HuH-7 (cell line): Measurements from ENCODE around the gene TLE1.
"Not testable (repeated sequence)": the region's sequence is repeated elsewhere in the genome, so short reads cannot be mapped to it uniquely, and the experiment has no call there.

Experiments used
- DNase-seq: peaks from one replicate; pipeline ENCODE4 v3.0.0; 2011; ENCODE audit warnings: low spot score

Gene TLE1

DNA sequence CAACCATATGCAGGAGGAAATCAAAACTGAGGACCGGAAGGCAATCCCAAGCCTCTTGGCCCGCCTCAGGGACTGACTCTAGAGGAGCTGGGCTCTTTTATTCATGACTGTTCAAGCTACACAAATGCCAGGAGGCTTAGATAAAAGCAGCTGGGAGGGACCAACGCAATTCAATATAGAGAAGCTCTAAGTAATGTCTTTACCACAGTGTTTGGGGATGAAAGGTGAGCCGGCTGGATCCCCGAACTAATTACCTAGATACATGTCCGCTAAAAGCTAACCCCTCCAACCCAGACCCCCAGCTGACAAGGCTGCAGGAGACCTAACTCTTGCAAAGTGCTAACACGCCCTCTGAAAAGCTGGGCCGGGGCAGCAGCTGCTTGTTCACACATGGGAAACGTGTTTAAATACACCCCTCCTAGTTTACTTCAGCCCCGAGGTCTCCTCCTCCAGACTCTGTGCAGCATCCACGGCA is 67.5 kb downstream of the TLE1 start:
- DNase-seq = no peak

DNA sequence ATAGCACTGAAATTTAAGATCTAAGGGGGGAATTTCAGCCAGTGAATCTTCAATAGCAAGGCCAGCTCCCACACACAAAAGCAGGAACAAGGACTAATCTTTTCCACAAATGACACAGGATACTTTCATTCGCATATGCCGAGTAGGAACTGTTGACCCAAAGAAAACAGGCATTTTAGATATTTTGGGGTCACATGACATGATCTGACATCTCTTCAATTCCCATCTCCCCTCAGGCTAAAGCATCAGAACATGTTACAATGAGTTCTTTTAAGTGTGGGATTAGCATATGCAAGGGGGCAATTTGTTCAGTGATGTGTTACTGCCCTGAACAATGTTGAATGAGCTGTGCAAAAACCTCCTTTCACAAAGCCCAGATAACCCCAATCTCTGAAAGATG is 68.2 kb downstream of the TLE1 start:
- no peak for DNase-seq

DNA sequence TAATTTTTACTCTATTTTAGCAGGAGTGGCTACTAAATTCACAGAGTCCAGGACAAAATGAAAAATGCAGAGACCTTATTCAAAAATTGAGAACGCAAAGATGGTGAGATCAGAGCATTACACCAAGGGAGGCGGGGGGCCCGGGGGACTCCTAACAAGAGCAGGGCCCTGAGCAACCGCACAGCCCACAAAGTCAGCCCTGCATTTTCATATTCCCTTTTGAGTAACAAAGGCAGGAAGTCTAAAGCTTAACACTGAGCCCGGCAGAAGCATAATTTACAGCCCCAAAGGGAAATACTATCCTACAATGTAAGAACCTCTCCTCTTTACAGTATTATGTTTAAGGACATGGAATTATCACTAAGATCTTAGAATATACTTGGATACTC is 69.4 kb downstream of the TLE1 start:
- no peak for DNase-seq

DNA sequence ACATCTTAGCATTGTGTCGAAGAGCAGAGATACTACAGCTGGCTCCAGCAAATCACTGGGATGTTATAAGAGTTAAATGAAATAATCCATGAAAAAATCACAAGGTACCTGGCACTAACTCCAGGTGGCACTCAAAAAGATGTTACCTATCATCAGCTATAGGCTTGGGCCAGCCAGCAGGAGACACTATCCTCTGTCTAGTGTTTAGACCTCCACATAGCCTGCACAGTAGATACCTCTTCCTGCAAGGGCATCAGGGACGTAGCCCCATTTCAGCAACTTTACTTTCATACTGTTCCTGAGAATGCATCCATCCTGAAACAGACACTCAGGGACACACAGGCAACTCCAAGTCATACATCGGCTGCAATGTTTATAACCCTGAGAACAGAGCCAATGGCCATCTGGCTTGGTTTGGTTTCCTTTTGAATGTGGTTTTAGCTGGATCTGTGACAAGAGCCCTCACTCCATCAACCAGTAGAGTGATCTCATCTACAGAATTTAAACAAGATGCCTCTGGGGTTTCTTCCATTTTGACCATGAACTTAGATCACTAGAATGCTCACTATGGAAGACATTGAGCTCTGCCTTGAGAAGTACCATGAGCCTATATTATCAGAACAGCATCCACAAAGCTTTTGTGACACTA is 69.9 kb downstream of the TLE1 start:
- no peak for DNase-seq

DNA sequence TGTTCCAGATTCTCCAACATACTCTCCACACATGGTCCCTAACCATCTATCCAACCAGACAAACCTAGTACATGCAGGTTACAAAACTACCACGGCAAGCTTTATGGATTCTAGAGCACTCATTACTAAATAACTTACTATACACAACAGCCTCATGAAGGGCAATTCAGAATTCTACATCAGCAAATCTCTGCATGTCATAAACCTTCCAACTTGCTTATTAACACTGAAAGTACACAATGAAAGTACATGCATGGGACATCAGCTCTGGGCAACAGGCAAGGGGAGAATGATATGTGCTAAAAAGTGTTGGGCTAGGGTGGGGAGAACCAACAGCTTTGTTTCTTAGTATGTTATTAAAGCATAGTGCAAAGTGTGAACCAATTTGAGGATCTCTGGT is 70.4 kb downstream of the TLE1 start:
- DNase-seq = no peak

DNA sequence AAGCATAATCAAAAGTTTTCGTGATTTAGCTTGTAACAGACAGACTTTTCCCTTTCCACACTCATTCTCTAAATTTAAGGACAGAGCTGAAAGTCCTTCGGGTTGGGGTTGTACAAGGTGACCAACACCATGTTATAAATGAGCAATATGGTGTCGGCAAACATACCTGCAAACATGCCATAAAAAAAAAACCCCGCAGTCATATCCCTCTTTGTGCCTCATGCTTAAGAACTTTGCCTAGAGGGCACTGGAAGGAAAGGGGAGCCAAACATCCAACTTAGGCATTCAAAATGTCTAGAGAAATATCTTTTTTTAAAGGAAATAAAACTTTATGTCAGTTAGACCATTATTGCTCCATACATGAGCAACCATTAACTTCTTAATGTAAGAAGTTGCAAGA is 73.2 kb downstream of the TLE1 start:
- DNase-seq = no peak

DNA sequence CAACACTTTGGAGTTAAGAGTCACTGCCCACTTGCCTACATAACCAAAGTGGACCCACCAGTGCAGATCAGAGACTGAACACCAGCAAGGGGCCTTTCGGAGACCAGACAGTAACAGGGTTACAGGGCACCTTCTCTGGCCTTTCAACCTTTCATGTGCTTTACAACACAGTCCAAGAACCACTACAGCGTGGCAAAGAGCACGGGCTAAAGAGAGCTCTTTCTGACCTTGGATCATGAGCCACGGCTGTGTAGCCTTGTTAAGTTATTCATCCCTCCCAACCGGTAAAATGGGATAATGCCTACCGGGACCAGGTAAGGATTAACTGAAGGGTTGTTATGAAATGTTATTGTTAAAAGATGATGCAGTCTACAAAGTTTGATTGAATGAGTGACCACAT is 75.0 kb downstream of the TLE1 start:
- DNase-seq = no peak

DNA sequence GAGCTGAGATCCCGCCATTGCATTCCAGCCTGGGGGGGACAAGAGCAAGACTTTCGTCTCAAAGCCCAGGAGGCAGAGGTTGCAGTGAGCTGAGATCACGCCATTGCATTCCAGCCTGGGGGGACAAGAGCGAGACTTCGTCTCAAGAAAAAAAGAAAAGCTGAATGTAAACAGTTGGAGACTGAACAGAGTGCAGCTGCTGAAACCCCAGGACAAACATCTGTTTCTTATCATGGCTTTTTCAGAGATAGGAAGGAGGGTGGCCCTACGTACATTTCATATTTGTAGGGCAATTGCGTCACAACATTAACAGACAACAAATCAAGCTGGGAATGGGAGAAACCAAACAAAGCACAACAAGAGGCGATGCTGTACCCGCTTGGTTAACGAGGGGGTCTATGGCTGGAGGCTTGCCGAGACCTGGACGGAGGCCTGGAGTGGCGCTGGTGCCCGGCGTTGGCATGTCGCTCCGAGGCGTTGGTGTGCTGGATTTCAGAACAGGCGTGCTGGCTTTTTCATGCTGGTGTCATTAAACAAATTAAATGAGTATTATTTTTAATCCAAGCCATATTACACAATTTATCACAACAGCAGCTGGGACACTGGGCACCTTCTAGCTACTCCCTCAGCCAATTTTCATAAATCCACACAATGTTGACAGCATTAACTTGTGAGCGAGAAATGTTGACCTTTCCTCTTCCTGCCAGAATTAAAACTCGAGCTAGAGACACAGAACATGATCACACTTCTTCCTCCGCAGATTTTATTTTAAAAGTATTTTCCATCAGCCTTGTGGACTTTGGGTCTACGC is 76.1 kb downstream of the TLE1 start:
- no peak for DNase-seq

DNA sequence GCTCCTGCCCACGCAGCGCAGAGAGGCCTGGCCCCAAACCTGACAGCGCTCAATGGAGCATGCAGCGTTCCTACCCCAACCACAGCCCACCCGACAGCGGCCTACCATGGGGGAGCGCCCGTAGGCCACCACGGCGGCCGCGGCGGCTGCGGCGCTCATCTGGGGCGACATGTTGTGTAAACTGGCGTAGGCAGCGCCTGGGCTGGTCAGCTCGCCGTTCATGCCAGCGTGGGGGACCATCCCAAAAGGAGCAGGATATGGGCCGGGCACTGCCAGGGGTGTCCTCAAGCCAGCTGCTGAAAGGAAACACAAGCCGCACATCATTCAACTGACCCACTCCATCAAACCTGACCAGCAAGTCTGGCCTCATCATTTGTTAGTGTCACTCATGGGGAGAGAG is 77.7 kb downstream of the TLE1 start:
- DNase-seq = no peak

DNA sequence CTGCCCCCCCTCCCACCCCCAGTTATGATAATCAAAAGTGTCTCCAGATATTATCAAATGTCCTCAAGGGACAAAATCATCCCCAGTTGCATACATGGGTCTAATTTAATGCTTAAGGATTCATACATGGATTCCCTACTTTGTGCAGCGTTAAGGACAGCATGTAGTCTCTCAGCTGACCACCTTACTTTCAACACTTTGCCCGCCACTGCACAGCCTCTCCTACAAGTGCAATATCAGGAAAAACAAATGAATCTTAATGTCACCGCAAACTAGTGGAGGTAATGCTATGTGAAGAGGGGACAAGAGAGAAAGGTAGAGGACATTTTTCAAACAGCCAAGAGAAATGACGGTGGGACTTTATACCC is 78.6 kb downstream of the TLE1 start:
- no peak for DNase-seq

DNA sequence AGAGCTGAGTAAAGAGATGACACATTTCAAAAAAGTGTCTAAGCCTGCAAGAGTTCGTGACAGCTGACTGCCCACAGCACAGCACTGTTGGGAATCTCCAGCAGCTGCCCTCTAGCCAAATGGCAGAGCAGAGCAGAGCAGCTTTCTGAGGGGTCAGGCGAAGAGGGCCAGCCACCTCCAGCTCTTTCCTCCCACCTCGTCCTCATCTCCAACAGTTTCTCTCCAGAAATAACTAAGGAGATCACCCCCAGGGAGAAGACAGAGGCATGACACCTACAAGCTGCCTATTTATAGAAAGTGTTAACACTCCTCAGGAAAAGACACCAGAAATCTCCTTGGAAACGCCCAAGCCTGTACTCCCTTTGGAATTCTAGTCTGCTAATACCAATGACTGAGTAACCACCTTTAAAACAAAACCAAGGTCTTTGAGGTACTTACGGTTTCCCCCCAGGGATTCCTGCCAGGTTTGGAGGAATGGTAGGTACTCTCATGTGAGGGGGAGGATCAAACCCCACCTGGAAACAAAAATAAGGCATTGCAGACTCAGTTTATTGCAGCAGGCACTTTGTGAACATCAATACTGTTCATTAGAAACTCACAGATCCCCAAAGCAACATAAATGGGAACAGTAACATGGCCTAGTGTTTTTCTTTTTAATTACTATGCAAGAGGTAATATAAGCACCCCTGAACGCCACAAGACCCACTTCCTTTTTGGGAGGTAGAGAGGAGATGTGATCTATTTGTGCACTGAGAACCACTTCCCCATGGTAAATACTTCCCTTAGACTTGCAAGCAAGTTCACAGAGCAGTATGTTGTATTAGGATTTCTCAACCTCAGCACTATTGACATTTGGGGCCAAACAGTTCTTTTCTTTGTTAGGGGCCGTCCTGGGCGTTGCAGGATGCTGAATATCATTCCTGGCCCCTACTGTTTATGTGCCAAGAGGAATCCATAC is 79.3 kb downstream of the TLE1 start:
- peak; percentile 66 for DNase-seq

DNA sequence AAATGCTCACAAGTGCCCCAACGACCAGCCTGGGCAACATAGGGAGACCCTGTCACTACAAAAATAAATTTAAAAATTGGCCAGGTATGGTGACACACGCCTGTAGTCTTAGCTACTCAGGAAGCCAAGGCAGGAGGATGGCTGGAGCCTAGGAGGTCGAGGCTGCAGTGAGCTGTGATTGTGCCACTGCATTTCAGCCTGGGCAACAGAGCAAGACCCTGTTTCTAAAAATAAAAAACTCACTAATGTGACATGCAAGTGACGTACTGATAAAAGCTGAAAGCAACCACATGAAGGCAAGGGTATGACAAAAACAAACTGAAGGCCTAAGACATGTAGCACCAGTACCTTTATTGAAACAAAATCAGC is 81.1 kb downstream of the TLE1 start:
- DNase-seq = no peak

DNA sequence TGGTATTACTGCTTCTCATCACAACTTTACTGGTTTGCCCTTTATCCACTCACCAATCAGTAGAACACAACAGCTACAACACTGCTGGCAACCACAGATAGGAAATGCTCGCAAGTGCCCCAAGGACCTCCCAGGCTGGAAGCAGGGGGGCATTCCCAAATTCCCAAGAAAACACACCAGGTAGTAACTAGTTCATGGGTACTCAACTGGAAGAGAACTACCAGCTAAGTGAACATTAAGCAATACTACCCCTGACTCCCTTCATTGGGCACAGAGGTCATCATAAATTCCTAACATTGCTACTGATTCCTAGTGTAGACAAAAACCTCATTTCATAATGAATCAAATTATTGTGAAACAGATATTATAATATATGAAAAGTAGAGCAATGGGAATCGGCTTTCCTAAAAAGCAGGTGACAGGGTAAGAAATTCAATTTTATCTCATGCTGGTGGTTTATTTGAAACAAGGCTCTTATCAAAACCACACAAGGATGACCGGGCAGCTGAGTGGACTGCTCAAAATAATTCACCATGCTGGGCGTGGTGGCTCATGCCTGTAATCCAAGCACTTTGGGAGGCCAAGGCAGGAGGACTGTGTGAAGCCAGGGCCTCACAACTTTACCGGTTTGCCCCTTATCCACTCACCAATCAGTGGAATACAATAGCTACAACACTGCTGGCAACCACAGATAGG is 81.6 kb downstream of the TLE1 start:
- DNase-seq = peak; percentile 44

DNA sequence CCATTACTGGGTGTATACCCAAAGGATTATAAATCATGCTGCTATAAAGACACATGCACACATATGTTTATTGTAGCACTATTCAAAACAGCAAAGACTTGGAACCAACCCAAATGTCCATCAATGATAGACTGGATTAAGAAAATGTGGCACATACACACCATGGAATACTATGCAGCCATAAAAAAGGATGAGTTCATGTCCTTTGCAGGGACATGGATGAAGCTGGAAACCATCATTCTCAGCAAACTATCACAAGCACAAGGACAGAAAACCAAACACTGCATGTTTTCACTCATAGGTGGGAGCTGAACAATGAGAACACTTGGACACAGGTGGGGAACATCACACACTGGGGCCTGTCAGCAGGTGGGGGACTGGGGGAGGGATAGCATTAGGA is 83.1 kb downstream of the TLE1 start:
- DNase-seq = not testable (repeated sequence)

DNA sequence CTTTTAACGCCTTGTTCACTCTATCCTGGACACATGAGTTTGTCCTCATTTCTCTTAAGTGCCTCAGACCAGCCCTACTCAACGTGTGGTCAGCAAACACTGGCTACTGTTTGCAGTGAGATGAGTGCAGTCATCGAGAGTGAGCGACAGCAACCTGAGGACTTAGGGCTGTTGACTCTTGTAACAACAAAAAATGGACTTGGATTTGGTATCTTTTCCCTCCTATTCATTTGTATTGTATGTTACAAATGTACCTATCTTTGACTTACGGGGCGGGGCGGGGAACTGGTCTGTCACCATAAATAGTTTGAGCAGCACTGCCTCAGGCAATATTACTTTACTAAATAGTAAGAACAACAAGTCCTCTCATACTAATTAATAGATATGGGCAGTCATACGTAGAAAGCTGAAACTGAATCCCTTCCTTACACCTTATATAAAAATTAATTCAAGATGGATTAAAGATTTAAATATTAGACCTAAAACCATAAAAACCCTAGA is 84.1 kb downstream of the TLE1 start:
- peak; percentile 47 for DNase-seq

DNA sequence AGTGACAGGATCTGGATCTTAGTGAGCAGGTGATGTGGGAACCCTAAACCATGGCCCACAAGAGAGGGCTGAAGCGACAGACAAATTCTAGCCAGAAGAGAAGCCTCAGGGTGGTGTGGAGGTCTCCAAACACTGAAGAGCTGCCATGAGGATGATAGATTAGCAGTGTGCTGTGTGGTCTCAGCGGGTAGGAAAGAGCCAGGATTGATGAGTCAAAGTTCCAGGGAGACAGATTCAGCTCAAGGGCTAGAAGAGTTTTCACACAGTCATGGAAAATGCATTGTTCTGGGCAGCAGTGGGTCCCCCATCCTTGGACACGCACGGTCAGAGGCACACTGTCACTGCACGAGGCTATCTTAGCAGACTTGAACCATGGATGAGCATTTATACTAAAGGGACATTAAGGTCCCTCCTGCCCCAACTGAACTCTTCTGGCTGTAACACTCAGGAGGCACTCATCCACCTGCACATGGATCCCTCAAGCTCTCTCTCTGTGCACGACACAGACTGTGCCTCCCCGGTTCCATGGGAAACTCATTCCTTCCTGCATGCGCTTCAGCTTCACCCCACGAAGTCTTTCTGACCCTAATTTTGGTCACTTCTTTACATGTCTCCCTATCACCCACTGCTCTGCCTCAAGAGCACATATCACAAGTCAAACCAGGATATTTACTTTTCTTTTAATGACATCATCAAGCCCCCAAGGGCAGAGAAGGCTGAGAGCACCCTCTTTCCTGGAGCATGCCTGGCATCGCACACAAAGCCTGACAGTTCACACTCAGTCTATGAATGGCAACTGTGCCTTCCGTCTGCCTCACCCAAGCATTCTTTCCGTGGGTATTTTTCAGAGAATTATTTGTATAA is 84.8 kb downstream of the TLE1 start:
- DNase-seq = no peak

DNA sequence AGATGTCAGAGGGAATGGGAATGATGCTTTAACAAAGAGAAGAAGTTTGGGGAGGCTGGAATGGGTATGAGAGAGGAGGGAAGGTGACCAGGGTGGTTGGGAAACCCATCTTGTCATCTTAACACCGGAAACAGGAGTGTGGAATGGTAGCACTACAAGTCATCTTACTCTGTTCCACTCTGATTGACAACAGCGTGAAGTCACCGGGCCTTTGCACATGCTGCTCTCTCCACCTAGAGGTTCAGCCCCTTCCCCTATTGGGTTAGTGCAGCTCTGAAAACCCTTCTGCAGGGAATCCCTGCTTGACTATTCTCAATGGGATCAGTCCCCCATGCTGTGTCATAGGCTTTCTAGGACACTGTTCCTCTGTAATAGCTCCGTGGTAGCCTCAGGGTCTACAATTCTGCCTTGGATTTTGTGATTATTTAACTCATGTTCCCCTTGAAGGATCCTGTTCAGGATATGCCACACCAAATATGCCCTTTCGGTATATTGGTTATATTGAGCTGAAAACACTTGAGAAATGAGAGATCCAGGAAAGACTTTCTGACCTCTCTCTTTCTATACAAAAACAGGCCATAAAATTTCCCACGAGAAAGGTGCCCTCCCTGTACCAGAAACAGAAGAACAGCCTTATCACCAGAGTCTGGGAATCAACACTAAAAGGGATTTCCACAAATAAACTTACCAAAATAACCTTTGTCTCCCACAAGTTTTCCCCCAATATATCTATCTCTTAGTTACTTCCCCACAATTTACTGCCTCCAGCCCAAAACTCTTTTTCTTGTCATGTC is 86.3 kb downstream of the TLE1 start:
- DNase-seq = no peak

DNA sequence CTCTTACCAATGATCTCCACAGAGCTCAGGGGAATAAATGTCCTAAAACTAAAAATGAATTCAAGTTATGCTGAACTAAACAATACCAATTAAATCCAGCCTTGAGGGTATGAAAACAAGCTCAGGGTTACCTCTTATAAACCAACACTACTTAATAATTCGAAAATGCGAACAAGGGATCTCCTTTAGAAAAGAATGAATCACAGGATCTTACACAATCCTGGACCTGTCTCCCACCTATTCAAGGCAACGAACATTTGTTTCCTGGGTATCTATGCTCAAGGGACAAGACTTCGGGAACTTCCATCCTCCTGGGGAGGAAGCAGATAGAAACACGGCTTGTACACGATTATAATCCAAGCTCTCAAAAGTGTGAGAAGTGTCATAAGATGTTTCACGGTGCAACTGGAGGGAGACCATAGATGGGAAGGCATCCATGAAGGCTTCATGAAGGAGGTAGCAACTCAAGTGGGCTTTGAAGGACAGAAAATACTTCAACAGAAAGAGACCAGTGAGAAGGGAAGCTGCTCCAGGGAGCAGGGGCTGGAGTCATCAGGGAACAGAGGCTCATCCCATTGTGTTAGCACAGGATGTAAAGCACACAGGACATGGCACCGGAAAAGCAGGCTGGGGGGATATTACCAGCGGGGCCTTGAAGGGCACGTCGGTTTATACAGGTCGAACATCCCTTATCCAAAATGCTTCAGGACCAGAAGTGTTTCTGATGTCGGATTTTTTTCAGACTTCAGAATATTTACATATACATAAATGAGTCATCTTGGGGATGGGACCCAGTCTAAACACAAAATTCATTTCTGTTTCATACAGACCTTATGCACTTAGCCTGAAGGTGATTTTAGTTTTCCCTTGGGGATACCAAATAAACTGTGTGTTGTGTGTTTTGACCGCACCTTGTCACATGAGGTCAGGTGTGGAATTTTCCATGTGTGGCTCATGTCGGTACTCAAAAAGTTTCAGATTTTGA is 87.4 kb downstream of the TLE1 start:
- no peak for DNase-seq

DNA sequence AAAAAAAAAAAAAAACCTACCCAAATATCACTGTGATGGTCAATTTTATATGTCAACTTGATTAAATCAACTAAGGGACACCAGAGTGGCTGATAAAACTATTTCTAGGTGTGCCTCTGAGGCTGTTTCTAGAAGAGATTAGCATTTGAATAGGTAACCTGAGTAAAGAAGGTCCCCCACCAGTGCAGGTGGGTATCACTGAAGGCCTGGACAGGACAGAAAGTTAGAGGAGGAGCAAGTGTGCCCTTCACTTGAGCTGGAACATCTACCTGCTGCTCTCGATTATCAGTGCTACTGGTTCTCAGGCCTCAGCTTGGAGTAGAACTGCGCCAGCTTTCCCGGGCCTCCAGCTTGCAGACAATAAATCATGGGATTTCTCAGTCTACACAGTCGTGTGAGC is 88.7 kb downstream of the TLE1 start:
- no peak for DNase-seq
